OCI-M2 (cell line): ENCODE data around the gene RBP3.

Source experiments
- DNase-seq: peaks from one replicate; lab custom pipeline; 2025; ENCODE audit not compliant: unreplicated experiment; lab: John Stamatoyannopoulos, UW

RBP3 gene

DNA sequence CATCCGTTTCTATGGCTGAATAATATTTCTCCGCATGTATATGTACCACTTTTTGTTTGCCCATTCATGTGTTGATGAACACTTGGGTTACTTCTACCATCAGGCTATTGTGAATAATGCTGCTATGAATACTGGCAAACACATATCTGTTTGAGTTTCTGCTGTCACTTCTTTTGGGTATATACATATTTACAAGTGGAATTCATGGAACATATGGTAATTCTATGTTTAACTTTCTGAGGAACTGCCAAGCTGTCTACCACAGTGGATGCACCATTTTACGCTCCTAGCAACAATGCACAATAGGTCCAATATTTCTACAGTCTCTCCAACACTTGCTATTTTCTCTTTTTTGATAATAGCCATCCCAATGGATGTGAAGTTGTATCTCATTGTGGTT lies 41.5 kb downstream of the RBP3 start:
- DNase-seq: no peak

DNA sequence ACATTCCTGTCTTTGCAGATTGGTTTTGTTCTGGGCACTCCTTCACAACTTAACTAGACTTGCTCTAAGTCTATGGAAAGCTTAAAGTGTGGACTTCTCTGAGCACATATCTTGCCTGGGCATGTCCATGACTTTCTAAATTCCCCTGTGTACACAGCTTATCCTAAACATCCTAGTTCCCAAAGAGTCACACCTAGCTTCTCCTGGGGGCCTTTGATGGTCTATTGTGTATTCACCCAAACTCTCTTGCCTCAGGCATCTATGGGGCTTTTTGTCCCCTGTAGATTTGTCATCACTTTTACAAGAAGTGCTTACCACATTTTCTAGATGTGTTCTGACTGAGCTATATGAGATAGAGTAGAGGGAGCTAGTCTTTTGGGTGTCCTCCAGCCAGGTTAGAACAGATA lies 48.2 kb downstream of the RBP3 start:
- no peak for DNase-seq

DNA sequence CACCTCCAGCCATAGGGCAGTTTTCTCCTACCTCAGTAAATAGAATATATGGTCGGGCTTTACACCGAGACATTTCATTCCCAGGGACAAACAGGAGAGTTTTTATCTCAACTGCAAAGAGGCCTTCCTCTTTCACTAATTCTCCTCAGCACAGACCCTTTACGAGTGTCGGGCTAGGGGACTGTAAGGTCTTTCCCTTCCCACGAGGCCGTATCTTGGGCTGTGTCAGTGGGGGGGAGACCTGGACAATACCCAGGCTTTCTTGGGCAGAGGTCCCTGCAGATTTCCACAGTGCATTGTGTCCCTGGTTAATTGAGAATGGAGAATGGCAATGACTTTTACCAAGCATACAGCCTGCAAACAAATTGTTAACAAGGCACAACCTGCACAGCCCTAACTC lies 49.1 kb downstream of the RBP3 start:
- DNase-seq: no peak

GRCh38 chr10:47400251-47400650 lies 52.1 kb downstream of the RBP3 start:
- DNase-seq: no peak

GRCh38 chr10:47400786-47401185 lies 52.6 kb downstream of the RBP3 start:
- DNase-seq: no peak

- no peak for DNase-seq
Measured at GRCh38 chr10:47401210-47401609, 53.0 kb downstream of the RBP3 start.

GRCh38 chr10:47401874-47402640 lies 53.9 kb downstream of the RBP3 start:
- no peak for DNase-seq

DNA sequence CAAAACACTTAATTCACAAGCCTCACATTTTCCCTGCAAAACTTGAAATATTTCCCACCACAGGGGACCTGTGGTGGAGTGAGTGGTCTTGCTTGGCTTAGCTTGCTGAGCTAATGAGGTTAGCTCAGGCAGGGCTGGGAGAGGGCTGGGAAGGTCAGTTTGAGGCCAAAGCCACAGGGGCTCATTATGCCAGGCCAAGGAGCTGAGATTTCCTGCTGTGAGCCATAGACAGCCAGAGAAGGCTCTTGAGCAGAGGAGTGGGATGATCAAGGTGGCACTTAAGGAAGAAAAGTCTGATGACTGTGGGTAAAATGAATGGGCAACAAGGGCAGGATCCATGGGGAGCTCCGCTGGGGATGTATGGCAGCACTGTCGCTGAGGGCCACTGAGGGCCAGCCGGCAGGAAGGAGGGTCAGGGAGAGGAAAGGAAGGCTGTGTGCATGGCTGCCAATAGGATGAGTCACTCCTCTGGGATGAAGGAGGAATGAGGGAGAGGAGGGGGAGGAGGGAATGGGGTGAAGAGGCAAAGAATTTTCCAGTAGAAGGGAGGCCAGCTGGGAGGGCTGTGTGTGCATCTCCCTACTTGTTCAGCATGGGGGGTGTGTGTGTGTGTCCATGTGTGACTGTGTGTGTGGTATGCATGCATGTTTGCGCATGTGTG lies 54.6 kb downstream of the RBP3 start:
- DNase-seq: no peak

- DNase-seq: no peak
Measured at GRCh38 chr10:47403446-47404318, 55.5 kb downstream of the RBP3 start.

DNA sequence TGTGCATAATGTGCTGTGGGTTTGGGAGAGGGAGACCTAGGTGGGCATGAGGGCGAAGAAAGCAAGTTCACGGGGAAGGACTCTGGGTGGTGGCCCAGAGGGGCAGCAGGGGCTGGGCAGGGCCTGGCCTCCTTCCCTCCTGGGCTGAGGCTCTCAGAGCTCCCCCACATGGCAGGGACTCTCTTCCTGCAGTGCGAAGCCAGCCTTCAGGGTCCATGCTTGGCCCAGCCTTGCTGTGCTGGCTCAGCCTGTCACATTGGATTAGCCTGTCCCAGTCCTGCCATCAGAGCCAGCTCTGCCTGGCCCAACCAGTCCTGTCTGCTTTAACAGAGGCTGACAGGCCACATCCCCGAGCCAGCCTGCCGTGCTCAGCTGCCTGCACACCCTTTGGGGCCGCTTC lies 56.3 kb downstream of the RBP3 start:
- no peak for DNase-seq

DNA sequence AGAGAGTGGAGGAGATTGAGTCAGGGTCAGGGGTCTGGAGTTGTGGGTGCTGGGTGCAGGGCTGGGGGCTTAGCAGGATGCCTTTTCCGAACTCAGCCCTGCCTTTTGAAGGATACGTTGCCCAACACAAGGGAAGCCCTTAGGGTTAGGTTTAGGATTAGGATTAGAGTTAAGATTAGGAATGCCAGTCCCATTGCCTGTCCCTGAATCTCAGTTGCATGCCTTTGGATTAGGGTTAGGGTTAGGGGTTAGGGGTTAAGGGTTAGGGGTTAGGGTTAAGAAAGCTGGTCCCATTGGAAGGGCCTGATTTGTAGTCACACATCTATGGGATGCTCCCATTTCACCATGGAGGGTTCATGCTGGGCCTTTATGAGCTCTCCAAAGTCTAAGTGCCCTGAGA lies 56.8 kb downstream of the RBP3 start:
- DNase-seq: no peak

DNA sequence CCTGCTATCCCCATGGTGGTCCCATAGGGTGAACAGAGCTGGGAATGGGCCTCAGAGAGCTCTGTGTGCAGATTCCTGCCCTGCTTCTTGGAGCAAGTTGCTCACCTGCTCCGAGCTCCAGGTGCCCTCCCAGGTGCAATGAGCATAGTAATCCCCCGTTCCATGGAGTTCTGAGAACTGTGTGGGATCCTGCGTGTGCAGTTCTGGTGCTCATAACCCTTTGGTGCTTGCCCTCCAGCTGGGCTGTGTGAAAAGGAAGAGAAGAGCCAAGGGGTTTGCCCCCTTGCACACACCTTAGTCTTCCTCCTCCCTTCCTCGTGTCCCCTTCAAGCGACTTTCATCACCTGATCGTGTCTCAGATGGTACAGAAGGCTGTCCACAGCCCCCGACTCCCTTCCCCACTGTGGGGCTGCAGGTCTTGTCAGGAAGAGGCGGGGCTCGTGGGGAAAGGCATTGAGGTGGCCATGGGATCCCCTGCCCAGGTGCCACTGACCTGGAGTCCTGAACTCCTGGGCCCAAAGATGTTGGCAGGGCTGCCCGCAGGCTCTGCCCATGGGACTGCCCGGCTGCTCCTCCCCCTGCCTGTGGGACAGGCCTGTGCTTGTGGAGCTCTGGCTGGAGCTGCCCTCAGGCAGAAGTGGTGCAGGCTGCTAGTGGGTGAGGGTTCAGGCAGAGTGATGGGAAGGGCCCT lies 57.8 kb downstream of the RBP3 start:
- no peak for DNase-seq

- no peak for DNase-seq
Measured at GRCh38 chr10:47406548-47406869, 58.3 kb downstream of the RBP3 start.

GRCh38 chr10:47406870-47407691 lies 58.9 kb downstream of the RBP3 start:
- no peak for DNase-seq
